Measurements from ENCODE around the gene SLC39A10.

Gene SLC39A10

DNA sequence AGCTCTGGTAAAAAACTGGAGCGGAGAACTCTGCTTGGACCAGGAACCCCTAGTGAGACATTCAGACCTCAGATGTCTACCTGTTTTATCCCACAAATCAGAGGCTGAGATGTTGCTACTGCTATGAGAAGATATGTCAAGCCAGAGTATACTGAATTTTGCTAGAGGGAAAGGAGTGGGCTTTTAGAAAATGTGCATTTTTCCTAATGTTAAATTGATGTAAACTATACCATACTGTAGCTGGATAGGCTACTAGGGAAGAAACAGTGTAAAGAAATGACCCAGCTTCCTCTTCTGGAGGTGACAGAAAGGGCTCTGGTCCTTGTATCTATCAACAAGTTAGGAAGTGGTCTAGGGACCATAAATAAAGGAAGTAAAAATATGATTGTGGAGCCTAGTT, 65.0 kb downstream of the SLC39A10 start:
- no peak for DNase-seq (ENCODE audit: low spot score)

GRCh38 chr2:195727106-195727505, 70.1 kb downstream of the SLC39A10 start:
- no peak for DNase-seq (ENCODE audit: low spot score)

DNA sequence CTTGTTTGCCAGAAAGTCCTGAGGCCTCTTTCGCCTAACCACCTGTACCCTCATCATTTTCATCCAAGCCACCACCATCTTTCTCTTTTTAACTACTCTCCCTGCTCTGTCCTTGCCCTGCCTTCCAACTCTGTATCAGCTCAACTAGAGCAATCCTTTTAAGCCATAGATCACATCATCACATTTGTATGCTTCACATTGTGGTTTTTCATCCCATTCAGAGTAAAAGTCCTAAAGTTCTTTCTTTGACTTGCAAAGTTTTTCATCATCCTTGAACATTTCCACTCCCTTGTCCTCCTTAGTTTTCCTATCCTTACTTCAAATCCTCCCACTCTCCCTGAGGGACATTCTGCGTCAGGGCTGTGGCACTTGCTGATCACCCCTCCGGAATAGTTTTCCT, 73.9 kb downstream of the SLC39A10 start:
- no peak for DNase-seq (ENCODE audit: low spot score)

- no peak for DNase-seq (ENCODE audit: low spot score)
These were observed 75.5 kb downstream of the SLC39A10 start for GRCh38 chr2:195732574-195732973.

DNA sequence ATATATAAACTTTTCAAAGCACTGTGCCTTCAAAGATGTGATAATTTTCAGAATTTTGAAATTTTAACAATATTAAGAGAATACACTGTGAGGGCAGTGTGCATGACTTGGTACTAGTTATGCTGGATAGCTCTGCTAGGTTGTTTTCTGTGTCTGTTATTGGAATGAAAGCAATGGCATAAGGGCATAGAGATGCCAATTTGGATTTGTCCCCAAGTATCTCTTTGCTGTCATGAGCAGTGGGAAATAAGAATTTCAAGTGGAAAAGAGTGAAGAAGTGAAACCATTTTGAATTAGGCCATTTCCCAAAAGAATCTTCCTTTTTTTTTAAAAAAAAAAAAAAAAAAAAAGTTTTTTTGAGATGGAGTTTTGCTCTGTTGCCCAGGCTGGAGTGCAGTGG, 76.8 kb downstream of the SLC39A10 start:
- DNase-seq (ENCODE audit: low spot score): no peak

DNA sequence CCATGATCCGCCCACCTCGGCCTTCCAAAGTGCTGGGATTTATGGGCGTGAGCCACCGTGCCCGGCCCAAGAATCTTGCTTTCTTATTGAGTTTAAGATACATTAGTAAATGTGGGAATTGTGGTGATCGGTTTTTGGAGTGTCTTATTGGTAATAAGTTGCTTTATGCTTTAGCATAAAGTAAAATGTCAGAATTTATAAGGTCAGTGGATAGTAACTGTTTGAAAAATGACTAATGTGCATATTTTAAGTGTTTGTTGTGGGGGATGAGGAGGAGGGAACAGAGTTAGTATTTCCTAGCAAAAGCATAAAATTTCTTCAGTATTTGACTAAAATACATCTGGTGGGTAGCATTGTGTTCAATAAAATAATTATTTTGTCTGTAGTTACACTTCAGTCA, 77.4 kb downstream of the SLC39A10 start:
- peak; percentile 5 for DNase-seq (ENCODE audit: low spot score)

- no peak for DNase-seq (ENCODE audit: low spot score)
These were observed 77.9 kb downstream of the SLC39A10 start for GRCh38 chr2:195734931-195735330.

DNA sequence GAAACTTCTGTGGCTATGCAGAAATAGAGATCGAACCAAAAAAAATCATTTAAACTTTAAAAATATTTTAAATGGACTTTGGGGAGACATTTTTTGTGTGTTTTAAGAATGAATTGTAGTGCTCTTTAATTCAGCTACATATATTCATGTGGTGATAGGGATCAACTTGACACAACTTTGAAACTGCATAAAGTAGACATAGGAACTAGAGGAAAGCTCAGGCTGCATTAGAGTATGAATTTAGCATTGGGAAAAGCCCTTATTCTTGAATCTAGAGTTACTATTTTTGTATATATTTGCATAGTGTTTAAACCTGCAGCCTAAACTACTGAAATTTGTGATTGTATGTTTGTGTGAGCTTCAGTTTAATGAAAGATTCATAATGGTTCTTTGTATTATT, 78.3 kb downstream of the SLC39A10 start:
- no peak for DNase-seq (ENCODE audit: low spot score)

DNA sequence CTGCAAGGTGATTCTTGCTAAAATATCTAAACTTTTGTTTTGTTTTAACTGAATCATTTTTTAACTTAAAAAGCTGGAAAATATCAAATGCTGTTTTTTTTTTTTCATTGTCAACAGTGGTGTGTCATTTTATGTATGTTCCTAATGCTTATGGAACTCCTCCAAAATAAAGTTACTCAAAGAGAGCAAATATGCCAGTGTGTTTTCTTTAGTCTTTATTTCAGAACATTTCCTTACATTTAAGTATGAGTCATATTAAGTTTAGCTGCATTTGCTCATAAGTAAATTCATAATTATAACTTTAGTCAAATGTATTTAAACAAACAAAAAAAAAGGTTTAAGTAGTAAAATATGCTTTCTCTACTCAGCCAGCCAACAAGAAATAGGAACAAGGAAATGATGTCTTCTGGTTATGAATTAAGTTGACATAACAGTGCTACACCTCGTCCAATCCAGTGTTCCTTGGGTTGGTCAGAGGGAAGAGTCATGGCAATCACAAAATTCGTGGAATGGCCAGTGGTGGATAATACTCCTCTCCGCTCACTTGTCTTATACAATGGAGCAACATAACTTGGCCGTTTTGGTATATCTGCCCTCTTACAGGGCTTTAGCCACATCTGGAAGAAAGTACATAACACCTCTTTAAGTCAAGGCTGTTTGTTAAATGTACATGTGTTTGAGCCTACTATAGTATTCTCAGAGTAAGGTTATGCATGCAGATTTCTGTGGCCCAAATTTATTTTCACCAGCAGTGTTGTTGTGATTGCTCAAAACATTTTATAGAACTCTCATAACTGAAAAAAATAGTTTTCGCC, 80.7 kb downstream of the SLC39A10 start:
- peak; percentile 7 for DNase-seq (ENCODE audit: low spot score)

DNA sequence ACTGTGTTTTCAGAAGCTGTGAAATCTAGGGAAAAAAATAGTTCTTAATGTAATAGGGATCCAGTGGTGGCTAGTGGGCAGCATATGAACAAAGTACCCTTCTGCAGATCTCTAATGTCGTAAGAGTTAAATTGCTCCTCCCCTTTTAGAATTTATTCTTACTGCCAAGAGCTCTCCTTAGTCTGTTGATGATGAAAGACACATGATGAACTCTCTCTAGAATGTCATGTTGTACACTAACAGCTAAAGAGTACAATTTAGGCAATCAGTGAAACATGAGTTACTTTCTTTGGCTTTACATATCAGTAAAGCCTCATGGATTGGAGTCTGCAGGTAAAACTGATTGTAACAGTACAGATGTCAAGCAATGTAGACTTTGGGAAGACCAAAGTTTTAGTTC, 84.2 kb downstream of the SLC39A10 start:
- DNase-seq (ENCODE audit: low spot score): no peak

- DNase-seq (ENCODE audit: low spot score): no peak
These were observed 99.4 kb downstream of the SLC39A10 start for GRCh38 chr2:195756218-195756942.

DNA sequence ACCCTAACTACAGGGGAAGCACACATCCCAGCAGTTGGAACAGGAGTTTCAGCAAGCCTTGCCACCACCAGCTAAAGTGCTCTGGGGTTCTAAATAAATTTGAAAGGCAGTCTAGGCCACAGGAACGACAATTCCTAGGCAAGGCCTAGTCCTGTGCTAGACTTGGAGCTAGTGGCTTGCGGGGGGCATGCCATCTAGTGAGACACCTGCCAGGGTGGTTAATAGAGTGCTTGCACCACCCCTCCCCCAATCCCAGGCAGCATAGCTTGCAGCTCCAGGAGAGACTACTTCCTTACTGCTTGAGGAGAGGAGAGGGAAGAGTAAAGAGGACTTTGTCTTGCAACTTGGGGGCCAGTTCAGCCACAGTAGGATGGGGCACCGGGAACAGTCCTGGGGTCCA, 101.8 kb downstream of the SLC39A10 start:
- DNase-seq (ENCODE audit: low spot score): no peak

DNA sequence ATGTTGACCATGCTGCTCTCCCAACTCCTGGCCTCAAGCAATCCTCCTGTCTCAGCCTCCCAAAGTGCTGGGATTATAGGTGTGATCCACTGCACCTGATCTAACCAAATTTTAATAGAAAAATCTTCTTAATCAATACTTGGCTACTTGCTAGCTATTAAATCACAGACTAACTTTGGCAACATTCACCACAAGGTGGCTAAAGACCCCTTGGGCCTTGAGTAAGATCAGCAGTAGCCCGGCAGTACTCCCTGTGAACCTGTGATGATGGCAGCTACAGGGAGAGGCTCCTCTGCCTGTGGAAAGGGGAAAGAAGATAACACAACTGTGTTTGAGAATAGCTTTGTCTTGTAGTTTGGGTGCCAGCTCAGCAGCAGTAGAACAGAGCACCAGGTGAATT, 102.9 kb downstream of the SLC39A10 start:
- DNase-seq (ENCODE audit: low spot score): no peak

GRCh38 chr2:195763866-195764265, 106.8 kb downstream of the SLC39A10 start:
- DNase-seq (ENCODE audit: low spot score): no peak

DNA sequence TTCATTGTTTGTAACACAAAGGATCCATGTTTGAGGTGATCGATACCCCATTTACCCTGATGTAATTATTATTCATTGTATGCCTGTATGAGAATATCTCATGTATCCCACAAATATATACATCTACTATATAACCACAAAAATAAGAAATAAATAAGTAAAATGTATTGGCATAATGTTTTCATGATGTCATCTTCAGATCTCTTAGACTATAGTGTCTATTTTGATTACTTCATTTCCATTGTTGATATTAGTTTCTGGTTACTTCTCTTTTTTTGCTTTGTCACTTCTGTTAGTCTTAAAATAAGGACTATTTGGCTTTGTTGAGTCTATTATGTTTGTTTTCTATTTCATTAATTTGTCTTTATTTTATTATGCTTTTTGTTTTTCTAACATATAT, 109.7 kb downstream of the SLC39A10 start:
- no peak for DNase-seq (ENCODE audit: low spot score)

- no peak for DNase-seq (ENCODE audit: low spot score)
These were observed 111.4 kb downstream of the SLC39A10 start for GRCh38 chr2:195768431-195768830.

GRCh38 chr2:195769975-195770374, 112.9 kb downstream of the SLC39A10 start:
- DNase-seq (ENCODE audit: low spot score): no peak

GRCh38 chr2:195779491-195779890, 122.5 kb downstream of the SLC39A10 start:
- no peak for DNase-seq (ENCODE audit: low spot score)

GRCh38 chr2:195782156-195782555, 125.1 kb downstream of the SLC39A10 start:
- no peak for DNase-seq (ENCODE audit: low spot score)
